GM23248 (cell line): ENCODE data around the gene TMEM231. TPM values are rescaled to one million over a fixed set of nuclear protein-coding genes. Genes with fewer than 3 reads are reported as not detected.
A peak's percentile ranks its signal among the peaks of the same experiment; 100 is the strongest.
"Not testable (repeated sequence)": the region's sequence is repeated elsewhere in the genome, so short reads cannot be mapped to it uniquely, and the experiment has no call there.

Source experiments
- DNase-seq: peaks from one replicate; pipeline ENCODE4 v3.0.0-alpha.2; 2015
- H2AFZ ChIP-seq: fragments of 200-600 bp; sonication (generic); 2 replicates; pipeline ENCODE4 v1.6.1; 2016; ENCODE audit warnings: antibody characterized with exemption
- H3F3A ChIP-seq: fragments of 200-600 bp; sonication (generic); 2 replicates; pipeline ENCODE4 v1.6.1; 2016; ENCODE audit warnings: mild to moderate bottlenecking, antibody characterized with exemption, mixed run types; ENCODE audit not compliant: insufficient read depth
- H3K27ac ChIP-seq: fragments of 200-600 bp; sonication (generic); 2 replicates; pipeline ENCODE4 v1.5.1; 2016; ENCODE audit warnings: mild to moderate bottlenecking
- H3K27me3 ChIP-seq: fragments of 200-600 bp; sonication (generic); replicated peaks from 2 replicates; pipeline ENCODE4 v1.6.1; 2016; ENCODE audit warnings: mild to moderate bottlenecking; ENCODE audit not compliant: insufficient read depth
- H3K36me3 ChIP-seq: fragments of 200-600 bp; sonication (generic); 2 replicates; pipeline ENCODE4 v1.6.1; 2016; ENCODE audit warnings: low read depth, mild to moderate bottlenecking
- H3K4me1 ChIP-seq: fragments of 200-600 bp; sonication (generic); 2 replicates; pipeline ENCODE4 v1.6.1; 2016; ENCODE audit warnings: mild to moderate bottlenecking; ENCODE audit not compliant: insufficient read depth
- H3K4me2 ChIP-seq: fragments of 200-600 bp; sonication (generic); one replicate; pipeline ENCODE4 v1.6.1; 2016; ENCODE audit warnings: mild to moderate bottlenecking; ENCODE audit not compliant: unreplicated experiment
- H3K4me3 ChIP-seq: fragments of 200-600 bp; sonication (generic); 2 replicates; pipeline ENCODE4 v1.5.1; 2016; ENCODE audit warnings: mild to moderate bottlenecking
- H3K79me2 ChIP-seq: fragments of 200-600 bp; sonication (generic); 2 replicates; pipeline ENCODE4 v1.6.1; 2016; ENCODE audit warnings: mild to moderate bottlenecking; ENCODE audit not compliant: insufficient read depth
- H3K9ac ChIP-seq: fragments of 200-600 bp; sonication (generic); 2 replicates; pipeline ENCODE4 v1.6.1; 2016; ENCODE audit warnings: mild to moderate bottlenecking
- H3K9me2 ChIP-seq: fragments of 200-600 bp; sonication (generic); 2 replicates; pipeline ENCODE4 v1.6.1; 2016; ENCODE audit warnings: mixed run types, mild to moderate bottlenecking, moderate library complexity; ENCODE audit not compliant: insufficient read depth
- H3K9me3 ChIP-seq: fragments of 200-600 bp; sonication (generic); one replicate; pipeline ENCODE4 v1.6.1; 2017; ENCODE audit warnings: low read depth
- H4K20me1 ChIP-seq: fragments of 200-600 bp; sonication (generic); 2 replicates; pipeline ENCODE4 v1.6.0; 2016; ENCODE audit not compliant: insufficient read depth
- EZH2 ChIP-seq: fragments of 200-600 bp; sonication (generic); IDR thresholded peaks from 2 replicates; pipeline ENCODE4 v1.6.1; 2018; ENCODE audit warnings: antibody characterized with exemption, mild to moderate bottlenecking; ENCODE audit not compliant: insufficient read depth, poor library complexity, severe bottlenecking
- EZH2phosphoT487 ChIP-seq: fragments of 200-600 bp; sonication (generic); IDR thresholded peaks from 2 replicates; pipeline ENCODE4 v1.6.1; 2018; ENCODE audit warnings: antibody characterized with exemption, moderate library complexity, mild to moderate bottlenecking, low read depth; ENCODE audit not compliant: insufficient read depth
- WGBS, 2 experiments: methylation state at CpG; one replicate each; pipeline ENCODE4 v1.1.6; 2015 to 2017; ENCODE audit warnings: low lambda C conversion rate in 2 of 2, low coverage in 1 of 2; ENCODE audit errors: missing lambda C conversion rate in 2 of 2; 5-methylcytosine and 5-hydroxymethylcytosine counted together
- in situ Hi-C: fragments of 300-500 bp; cut with MboI; formaldehyde crosslinking; loops from 2 replicates; pipeline ENCODE4 v1.15.0; 2020
- polyA plus RNA-seq: library from polyadenylated mRNA; unstranded; fragments of >200 nt; fragmentation: Nextera tagmentation; extraction: Ambion mirVana; gene quantifications from 2 replicates; pipeline ENCODE4 v1.2.1, GENCODE V29; 2016
- total RNA-seq: library from RNA; depleted of rRNA; stranded (reverse); fragments of >200 nt; shearing (Covaris generic); gene quantifications from 2 replicates; pipeline ENCODE4 v1.2.3, GENCODE V29; 2014

TMEM231 gene
- total and polyA plus RNA-seq, 2 experiments from 2014 or later: 13.5 to 20.3 TPM

- H3K4me1 ChIP-seq: no peaks in the 10 kb centered on the region
- H3K79me2 ChIP-seq: no peaks in the 10 kb centered on the region
- H3K9ac ChIP-seq: no peak overlapping the region
- no peak overlapping the region for H3K4me2 ChIP-seq
- no peaks in the 10 kb centered on the region for H3F3A ChIP-seq
- no peaks in the 10 kb centered on the region for H3K27me3 ChIP-seq
- no peaks in the 10 kb centered on the region for H3K36me3 ChIP-seq
- WGBS, 2 experiments: 83 to 86% methylated on average over 5 of the region's 5 CpGs
- H3K27ac ChIP-seq: no peak overlapping the region
- no peak overlapping the region for H3K4me3 ChIP-seq
- TF ChIP-seq EZH2phosphoT487: no peak
- TF ChIP-seq EZH2: no peak
- no peaks in the 10 kb centered on the region for H3K9me2 ChIP-seq
- in situ Hi-C loops: no loop called here
- no peaks in the 10 kb centered on the region for H4K20me1 ChIP-seq
- H2AFZ ChIP-seq: no peak overlapping the region
- H3K9me3 ChIP-seq: no peaks in the 10 kb centered on the region
- no peak for DNase-seq
Measured at GRCh38 chr16:75527825-75528299, 28.2 kb downstream of the TMEM231 start.

GRCh38 chr16:75526032-75526790, 29.8 kb downstream of the TMEM231 start:
- DNase-seq: no peak
- no peak for TF ChIP-seq EZH2phosphoT487
- no peak for TF ChIP-seq EZH2
- no peaks in the 10 kb centered on the region for H3F3A ChIP-seq
- H3K79me2 ChIP-seq: no peaks in the 10 kb centered on the region
- H3K9me3 ChIP-seq: no peaks in the 10 kb centered on the region
- in situ Hi-C loops: no loop called here
- no peak overlapping the region for H3K4me2 ChIP-seq
- H3K27ac ChIP-seq: no peak overlapping the region
- H3K9me2 ChIP-seq: no peaks in the 10 kb centered on the region
- H2AFZ ChIP-seq: no peak overlapping the region
- H3K27me3 ChIP-seq: no peaks in the 10 kb centered on the region
- no peaks in the 10 kb centered on the region for H4K20me1 ChIP-seq
- no peaks in the 10 kb centered on the region for H3K4me1 ChIP-seq
- no peak overlapping the region for H3K9ac ChIP-seq
- 58% methylated on average over 5 of the region's 5 CpGs for WGBS, 2 experiments
- H3K36me3 ChIP-seq: no peaks in the 10 kb centered on the region
- H3K4me3 ChIP-seq: no peak overlapping the region

GRCh38 chr16:75519175-75519574, 36.9 kb downstream of the TMEM231 start:
- in situ Hi-C loops: no loop called here
- DNase-seq: no peak
- Histone ChIP-seq H3K9me3 (no peaks in the 10 kb centered on the region), H3K27me3 (no peaks in the 10 kb centered on the region), H3F3A (no peaks in the 10 kb centered on the region), H2AFZ (no peak overlapping the region), H3K9me2 (no peaks in the 10 kb centered on the region), H3K9ac (no peak overlapping the region), H3K4me1 (no peaks in the 10 kb centered on the region), H3K4me2 (no peak overlapping the region), H4K20me1 (no peaks in the 10 kb centered on the region), H3K79me2 (no peaks in the 10 kb centered on the region), H3K27ac (no peak overlapping the region), H3K36me3 (no peaks in the 10 kb centered on the region), H3K4me3 (no peak overlapping the region)
- no peak for TF ChIP-seq EZH2
- 81 to 83% methylated on average over 6 of the region's 6 CpGs for WGBS, 2 experiments

GRCh38 chr16:75516189-75516966, 39.7 kb downstream of the TMEM231 start:
- Histone ChIP-seq H3K4me3 (peak overlapping the region; percentile 72), H3K4me2 (peak overlapping the region; percentile 83), H2AFZ (peak overlapping the region; percentile 78), H3K27ac (peak overlapping the region; percentile 37; the same call in 1 of the 2 replicates), H3K9ac (peak overlapping the region; percentile 81)
- WGBS, 2 experiments: 14 to 17% methylated on average over 25 to 29 of the region's 42 CpGs
- H3K79me2 ChIP-seq, in situ Hi-C loops, H4K20me1 ChIP-seq, H3K9me3 ChIP-seq, H3K36me3 ChIP-seq, H3K27me3 ChIP-seq, H3K9me2 ChIP-seq, H3F3A ChIP-seq, H3K4me1 ChIP-seq: not testable (repeated sequence)
- peak; percentile 65 for DNase-seq
